Pericardium fibroblast (primary cell): ENCODE measurements around the gene LBR. TPM values are rescaled to one million over a fixed set of nuclear protein-coding genes. Genes with fewer than 3 reads are reported as not detected.

Experiments
- total RNA-seq: library from RNA; depleted of rRNA; stranded (reverse); fragments of >200 nt; gene quantifications from 2 replicates; pipeline ENCODE4 v1.2.3, GENCODE V29; 2015

LBR gene
- total RNA-seq = 15.8 and 32.5 TPM in 2 replicates

DNA sequence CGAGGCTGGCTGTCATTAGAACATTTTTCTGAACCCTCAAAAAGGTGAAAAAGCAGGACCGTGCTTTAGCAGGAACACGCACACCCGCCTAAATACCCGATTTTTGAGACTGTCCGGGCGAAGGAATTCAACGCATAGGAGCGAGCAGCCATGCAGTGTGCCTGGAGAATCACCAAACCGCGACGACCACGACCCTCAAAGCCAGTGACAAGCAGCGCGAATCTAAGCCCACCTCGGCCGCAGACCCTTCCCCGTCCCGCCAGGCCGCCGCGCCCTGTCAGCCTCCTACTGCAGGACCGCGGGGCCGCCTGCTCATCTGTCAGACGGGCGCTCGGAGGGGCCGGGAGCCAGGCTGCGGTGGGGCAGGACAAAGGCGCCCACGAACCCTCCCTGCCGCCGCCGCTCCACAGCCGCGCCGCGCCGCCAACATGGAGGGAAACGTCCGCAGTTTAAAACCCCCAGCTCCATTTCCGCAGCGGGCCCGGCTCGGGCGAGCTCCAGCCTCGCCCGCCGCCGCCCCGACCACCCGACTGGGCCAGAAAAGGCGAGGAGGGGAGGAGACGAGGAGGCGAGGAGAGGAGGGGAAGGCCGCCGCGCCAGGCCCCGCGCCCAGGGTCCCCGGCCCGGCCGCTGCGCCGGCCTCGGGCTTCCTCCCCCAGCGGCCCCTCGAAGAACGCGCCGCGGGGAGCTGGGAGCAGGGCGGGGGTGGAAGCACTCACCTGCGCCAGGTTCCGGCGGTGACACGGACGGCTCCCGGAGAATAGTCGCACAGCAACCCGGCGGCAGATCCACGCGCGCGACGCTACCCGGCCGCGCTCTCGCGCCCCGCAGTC lies at the start of gene LBR:
LBR (minus strand) TSS at position 804 of the 833 bp plus-strand sequence. CDS start 3,963 bp downstream, outside the sequence.

Other genes starting within 250 kb of the LBR start
- gene ENAH, start 225.1 kb upstream of the LBR start, total RNA-seq = 25.1 and 50.0 TPM in 2 replicates